GM10266 (cell line): Measurements from ENCODE around the gene CHRNA9.
"Not testable (repeated sequence)": the region's sequence is repeated elsewhere in the genome, so short reads cannot be mapped to it uniquely, and the experiment has no call there.

Source experiments
- DNase-seq: peaks from one replicate; pipeline ENCODE4 v3.0.0; 2012; ENCODE audit errors: extremely low spot score
- TF ChIP-seq, protein P1 (sequence below): IDR thresholded peaks from 2 replicates; pipeline ENCODE4 v1.5.1; 2012; ENCODE audit warnings: mild to moderate bottlenecking, low read depth; ENCODE audit not compliant: control insufficient read depth, insufficient read depth; ENCODE audit errors: missing control alignments

CHRNA9 gene, protein sequence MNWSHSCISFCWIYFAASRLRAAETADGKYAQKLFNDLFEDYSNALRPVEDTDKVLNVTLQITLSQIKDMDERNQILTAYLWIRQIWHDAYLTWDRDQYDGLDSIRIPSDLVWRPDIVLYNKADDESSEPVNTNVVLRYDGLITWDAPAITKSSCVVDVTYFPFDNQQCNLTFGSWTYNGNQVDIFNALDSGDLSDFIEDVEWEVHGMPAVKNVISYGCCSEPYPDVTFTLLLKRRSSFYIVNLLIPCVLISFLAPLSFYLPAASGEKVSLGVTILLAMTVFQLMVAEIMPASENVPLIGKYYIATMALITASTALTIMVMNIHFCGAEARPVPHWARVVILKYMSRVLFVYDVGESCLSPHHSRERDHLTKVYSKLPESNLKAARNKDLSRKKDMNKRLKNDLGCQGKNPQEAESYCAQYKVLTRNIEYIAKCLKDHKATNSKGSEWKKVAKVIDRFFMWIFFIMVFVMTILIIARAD

DNA sequence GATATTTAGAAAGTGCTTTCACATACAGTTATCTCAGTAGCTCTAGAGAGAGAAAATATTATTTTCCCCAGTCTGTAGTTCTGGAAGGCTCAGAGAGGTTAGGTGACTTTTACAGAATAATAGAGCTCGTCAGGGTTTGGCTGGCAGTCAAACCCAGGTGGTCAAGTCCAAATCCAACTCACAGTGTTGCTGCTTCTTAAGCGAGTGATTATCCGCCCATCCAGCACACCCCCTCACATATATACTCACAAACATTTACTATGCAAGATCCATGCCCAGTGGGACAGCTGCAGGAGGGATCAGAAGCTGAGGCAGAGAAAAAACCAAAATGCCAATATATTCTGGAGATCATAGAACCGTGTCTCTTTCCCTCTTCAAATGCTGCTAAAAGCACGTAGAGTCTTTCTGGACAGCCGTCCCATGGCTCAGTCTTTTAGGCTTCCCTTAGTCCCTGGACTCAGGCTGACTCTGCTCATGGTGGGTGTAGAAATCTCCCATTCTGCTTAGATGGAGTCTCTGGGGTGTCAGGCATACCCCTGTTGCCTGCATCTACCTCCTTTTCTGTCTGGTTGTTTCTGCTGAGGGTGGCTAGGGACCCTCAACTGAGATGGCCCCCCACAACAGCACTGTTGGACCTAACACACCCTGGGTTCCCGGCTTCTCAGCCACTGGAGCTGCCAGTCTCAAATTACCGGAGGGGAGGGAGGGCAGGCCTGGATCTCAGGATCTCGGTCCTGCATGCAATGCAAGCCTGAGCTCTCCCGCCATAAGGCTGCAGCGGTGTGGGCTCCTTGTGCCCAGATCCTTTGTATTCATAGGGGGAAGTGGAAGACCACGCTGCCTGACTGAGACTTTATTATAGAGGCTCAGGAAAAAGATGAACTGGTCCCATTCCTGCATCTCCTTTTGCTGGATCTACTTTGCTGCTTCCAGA is at the start of gene CHRNA9:
Gene CHRNA9, plus strand, starts transcription at position 743 of the 934 bp plus-strand sequence. Its CDS starts 135 bp downstream, at position 878.
- TF ChIP-seq, protein P1, sequence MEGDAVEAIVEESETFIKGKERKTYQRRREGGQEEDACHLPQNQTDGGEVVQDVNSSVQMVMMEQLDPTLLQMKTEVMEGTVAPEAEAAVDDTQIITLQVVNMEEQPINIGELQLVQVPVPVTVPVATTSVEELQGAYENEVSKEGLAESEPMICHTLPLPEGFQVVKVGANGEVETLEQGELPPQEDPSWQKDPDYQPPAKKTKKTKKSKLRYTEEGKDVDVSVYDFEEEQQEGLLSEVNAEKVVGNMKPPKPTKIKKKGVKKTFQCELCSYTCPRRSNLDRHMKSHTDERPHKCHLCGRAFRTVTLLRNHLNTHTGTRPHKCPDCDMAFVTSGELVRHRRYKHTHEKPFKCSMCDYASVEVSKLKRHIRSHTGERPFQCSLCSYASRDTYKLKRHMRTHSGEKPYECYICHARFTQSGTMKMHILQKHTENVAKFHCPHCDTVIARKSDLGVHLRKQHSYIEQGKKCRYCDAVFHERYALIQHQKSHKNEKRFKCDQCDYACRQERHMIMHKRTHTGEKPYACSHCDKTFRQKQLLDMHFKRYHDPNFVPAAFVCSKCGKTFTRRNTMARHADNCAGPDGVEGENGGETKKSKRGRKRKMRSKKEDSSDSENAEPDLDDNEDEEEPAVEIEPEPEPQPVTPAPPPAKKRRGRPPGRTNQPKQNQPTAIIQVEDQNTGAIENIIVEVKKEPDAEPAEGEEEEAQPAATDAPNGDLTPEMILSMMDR = no peak
- no peak for DNase-seq

GRCh38 chr4:40285692-40286091 is 49.4 kb upstream of the CHRNA9 start:
- TF ChIP-seq, protein P1 = no peak

DNA sequence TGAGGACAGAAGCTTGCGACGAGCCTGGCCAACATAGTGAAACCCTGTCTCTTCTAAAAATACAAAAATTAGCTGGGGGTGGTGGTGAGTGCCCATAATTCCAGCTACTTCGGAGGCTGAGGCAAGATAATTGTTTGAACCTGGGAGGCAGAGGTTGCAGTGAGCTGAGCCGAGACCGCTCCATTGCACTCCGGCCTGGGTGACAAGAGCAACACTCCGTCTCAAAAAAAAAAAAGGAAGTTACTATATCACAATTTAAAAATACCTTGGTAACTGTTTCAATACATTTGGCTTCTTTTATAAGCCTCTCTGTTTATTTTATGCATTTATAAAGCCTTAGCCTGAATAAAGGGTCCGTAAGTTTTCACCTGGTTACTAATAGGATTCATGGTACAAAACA is 46.6 kb upstream of the CHRNA9 start:
- no peak for DNase-seq
- TF ChIP-seq, protein P1 = no peak

More at GRCh38 chr4:40285692-40286091, 49.4 kb upstream of the CHRNA9 start:
- DNase-seq = no peak

GRCh38 chr4:40289366-40290188 is 45.6 kb upstream of the CHRNA9 start:
- DNase-seq = no peak
- TF ChIP-seq, protein P1 = no peak

DNA sequence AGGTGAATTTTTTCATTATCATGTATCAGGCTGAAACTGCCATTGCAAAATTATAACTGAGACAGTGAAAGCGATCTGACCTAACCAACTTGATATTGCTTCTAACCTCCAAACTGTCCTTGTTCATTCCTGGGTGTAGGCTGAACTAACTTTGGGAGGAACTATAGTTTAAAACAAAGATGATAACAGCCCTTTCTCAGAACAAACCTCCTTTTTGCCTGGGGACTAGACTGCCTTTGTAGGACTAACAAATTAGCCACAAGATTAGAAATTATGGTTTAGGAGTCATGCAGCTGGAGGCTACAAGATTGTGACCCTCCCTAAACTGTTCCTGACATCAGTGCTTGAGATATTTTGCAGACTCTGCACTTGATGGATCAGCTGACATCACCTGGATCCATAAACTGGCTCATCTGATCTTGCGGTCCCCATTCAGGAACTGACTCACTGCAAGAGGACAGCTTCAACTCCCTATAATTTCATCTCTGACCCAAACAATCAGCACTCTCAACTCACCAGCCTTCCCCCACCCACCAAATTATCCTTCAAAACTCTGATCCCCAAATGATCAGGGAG is 44.4 kb upstream of the CHRNA9 start:
- not testable (repeated sequence) for DNase-seq

GRCh38 chr4:40292313-40292759 is 42.8 kb upstream of the CHRNA9 start:
- TF ChIP-seq, protein P1 = no peak

DNA sequence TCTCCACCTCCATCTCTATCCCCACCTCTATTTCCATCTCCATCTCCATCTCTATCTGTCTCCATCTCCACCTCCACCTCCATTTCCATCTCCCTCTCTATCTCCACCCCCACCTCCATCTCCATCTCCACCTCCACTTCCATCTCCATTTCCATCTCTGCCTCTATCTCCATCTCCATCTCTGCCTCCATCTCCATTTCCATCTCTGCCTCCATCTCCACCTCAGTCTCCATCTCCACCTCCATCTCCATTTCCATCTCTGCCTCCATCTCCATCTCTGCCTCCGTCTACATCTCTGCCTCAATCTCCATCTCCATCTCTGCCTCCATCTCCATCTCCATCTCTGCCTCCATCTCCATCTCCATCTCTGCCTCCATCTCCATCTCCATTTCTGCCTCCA is 40.8 kb upstream of the CHRNA9 start:
- DNase-seq = no peak
- TF ChIP-seq, protein P1 = no peak

More at GRCh38 chr4:40292313-40292759, 42.8 kb upstream of the CHRNA9 start:
- no peak for DNase-seq

DNA sequence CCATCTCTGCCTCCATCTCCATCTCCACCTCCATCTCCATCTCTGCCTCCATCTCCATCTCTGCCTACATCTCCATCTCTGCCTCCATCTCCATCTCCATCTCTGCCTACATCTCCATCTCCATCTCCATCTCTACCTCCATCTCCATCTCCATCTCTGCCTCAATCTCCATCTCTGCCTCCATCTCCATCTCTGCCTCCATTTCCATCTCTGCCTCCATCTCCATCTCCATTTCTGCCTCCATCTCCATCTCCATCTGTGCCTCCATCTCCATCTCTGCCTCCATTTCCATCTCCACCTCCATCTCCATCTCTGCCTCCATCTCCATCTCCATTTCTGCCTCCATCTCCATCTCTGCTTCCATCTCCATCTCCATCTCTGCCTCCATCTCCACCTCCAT is 40.1 kb upstream of the CHRNA9 start:
- not testable (repeated sequence) for DNase-seq
